KBM-7 (cell line): ENCODE data around the gene LMNTD2.
"Not testable (repeated sequence)": the region's sequence is repeated elsewhere in the genome, so short reads cannot be mapped to it uniquely, and the experiment has no call there.

Experiments used
- DNase-seq: peaks from one replicate; pipeline ENCODE4 v3.0.0-alpha.2; 2015
- in situ Hi-C: fragments of 300-500 bp; cut with MboI; formaldehyde crosslinking; loops from 2 replicates; pipeline ENCODE4 v1.14.3; 2020; ENCODE audit warnings: low sequenced_read_pairs, low pct_unique_long_range_greater_than_20kb, mixed read lengths

LMNTD2 gene

DNA sequence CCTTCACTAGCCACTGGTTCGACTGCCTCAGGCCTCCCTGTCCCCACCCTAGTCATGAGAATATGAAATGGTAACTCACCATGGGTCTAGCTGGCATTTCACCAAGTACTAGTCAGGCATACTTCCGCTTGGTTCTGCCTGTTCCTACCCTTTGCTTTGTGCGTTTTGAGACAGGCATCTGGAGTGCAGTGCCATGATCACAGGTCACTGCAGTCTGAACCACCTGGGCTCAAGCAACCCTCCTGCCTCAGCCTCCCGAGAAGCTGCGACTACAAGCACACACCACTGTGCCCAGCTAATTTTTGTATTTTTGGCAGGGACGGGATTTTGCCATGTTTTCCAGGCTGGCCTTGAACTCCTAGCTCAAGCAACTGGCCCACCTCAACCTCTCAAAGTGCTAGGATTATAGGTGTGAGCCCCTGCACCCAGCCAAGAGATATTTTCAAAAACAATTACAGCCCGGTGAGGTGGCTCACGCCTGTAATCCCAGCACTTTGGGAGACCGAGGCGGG, 39.3 kb downstream of the LMNTD2 start:
- in situ Hi-C loops, result no loop called here
- no peak for DNase-seq

DNA sequence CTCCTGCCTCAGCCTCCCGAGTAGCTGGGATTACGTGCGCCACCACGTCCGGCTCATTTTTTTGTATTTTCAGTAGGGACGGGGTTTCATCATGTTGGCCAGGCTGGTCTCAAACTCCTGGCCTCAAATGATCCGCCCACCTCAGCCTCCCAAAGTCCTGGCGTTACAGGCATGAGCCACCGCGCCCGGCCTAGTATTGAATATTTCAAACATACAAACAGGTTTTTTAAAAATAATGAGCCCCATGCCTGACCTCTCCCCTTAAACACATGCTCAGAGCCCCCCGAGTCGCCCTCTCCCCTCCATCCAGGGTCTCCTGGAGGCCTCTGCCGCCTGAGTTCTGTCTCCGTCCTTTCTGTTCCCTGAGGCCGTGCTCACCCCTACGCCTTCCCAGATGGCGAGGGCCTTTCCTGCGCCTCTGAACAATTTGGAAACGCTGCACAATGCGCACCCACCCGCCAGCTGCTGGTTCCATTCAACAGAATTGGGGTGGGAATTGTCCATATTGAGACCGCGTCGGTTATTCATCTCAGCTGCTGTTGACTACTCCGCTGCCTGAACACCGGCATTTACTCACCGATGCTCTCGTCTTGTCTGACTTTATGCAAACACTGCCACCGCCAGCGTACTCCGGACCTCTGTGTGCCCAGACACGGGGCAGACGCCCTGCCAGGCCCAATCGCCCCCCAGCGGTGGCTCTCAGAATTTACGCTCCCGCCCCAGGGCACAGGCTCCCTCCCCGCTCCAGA, 39.9 kb downstream of the LMNTD2 start:
- peak; percentile 34 for DNase-seq
- in situ Hi-C loops, result no loop called here

DNA sequence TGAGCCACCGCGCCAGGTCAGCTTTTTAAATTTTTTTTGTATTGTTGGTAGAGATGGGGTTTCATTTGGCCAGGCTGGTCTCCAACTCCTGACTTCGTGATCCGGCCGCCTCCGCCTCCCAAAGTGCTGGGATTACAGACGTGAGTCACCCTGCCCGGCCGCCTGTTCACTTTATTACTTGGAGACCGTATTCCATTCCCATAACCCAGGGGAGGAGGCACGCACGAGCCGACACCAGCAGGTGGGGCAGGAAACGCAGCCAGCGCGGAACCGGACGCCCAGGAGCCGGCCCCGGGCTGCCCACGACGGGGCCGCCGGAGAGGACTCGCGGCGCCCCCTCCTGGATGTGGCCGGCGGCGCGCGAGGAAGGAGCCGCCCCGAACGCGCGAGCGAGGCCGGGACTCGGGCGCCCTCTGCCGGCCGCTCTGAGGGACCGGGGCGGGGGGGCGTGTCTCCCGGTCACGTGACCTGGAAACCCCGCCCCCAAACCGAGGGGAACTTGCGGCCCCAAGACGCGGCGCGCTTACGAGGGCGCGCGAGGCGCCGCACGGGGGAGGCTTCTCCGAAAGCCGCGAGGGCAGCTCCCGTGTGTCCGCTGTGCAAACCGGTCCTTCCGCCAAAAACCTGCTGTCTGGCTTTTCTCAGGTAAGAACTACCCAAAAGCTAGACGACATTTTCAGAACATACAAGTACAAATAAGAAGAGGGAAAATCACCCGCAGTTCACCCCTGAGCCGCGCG, 41.9 kb downstream of the LMNTD2 start:
- peak; percentile 97 for DNase-seq
- in situ Hi-C loops, result no loop called here

DNA sequence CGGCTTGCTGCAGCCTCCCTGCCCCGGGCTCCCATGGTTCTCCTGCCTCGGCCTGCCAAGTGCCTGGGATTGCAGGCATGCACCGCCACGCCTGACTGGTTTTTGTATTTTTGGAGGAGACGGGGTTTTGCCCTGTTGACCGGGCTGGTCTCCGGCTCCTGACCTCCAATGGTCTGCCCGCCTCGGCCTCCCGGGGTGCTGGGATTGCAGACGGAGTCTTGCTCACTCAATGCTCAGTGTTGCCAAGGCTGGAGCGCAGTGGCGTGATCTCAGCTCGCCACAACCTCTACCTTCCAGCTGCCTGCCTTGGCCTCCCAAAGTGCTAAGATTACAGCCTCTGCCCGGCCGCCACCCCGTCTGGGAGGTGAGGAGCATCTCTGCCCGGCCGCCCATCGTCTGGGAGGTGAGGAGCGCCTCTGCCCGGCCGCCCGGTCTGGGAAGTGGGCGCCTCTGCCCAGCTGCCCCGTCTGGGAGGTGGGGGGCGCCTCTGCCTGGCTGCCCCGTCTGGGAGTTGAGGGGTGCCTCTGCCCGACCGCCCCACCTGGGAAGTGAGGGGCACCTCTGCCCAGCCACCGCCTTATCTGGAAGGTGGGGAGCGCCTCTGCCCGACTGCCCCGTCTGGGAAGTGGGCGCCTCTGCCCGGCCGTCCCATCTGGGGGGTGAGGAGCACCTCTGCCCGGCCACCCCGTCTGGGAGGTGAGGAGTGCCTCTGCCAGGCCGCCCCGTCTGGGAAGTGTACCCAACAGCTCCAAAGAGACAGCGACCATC, 43.4 kb downstream of the LMNTD2 start:
- DNase-seq, in situ Hi-C loops: not testable (repeated sequence)

DNA sequence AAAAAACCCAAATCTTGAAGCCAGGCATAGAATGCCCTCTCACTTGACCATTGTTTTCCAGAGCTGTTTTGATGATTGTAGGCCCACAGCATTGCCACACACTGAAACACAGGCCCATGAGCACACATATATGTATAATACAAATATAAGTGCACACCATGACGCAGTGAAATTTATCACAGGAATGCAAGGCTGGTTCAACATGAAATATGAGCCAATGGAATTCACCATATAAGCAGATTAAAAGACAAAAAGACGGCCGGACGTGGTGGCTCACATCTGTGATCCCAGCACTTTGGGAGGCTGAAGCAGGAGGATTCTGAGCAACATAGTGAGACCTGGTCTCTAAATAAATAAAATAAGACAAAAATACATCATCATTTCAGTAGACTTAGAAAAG, 44.1 kb downstream of the LMNTD2 start:
- in situ Hi-C loops, result no loop called here
- DNase-seq, result no peak

DNA sequence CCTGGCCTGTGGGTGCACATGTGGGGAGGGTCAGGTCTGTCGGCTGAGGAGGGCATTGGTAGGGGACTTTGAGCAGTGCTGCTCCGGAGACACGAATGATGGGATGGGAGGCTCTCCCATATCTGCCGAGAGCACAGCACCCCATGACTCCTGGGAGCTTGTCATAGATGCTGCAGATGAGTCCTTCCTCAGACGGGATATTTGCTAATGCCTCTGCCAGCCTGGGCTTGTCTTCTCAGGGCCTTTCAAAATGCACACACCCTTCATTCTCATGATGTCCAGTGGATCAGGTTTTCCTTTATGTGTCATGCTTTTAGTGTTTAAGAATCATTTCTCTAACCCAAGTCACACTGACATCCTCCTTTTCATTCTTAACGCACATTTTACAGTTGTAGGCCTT, 45.4 kb downstream of the LMNTD2 start:
- in situ Hi-C loops, result no loop called here
- DNase-seq, result no peak

DNA sequence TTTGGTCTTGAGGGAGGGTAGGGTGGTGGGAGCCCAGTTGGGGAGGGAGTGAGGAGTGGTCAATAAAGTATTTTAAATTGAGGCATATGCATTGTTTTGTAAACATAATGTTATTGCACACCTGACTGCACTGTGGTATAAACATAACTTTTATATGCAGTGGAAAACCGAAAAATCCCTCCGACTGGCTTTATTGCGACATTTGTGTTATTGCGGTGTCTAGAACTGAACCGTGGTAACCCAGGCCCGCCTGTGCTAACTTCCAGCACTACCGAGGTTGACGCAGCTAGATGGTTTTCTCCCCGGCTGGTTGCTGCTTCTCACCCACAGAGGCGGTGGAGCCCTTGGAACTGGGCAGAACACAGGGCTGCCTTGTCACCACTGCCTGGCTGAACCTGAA, 45.9 kb downstream of the LMNTD2 start:
- DNase-seq, result no peak
- in situ Hi-C loops, result no loop called here

DNA sequence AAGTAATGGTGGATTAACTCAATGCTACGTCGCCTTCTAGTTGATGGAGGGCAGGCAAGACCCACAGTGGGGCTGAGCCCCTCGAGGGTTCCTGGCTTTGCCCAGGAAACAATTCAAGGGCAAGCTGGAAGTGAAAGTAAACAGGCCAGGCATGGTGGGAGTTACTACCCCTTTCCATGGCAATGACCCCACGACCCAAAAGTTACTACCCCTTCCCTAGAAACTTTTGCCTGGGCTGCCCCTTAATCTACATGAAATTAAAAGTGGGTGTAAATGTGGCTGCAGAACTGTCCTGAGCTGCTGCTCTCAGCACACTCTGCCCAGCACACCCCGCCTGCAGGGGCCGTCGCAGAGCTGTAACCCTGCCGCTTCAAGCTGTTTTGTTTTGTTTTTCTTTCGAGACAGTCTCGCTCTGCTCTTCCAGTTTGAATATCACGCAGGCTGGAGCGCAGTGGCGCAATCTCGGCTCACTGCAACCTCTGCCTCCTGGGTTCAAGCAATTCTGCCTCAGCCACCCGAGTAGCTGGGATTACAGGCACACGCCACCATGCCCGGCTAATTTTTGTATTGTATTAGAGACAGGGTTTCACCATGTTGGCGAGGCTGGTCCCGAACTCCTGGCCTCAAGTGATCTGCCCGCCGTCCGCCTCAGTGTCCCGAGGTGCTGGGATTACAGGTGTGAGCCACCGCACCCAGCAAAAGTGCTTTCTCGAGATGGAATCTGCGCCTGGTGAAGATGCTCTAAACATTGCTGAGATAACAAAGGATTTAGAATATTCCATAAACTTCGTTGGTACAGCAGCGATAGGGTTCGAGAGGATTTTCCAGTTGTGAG, 47.6 kb downstream of the LMNTD2 start:
- no peak for DNase-seq
- in situ Hi-C loops, result no loop called here

DNA sequence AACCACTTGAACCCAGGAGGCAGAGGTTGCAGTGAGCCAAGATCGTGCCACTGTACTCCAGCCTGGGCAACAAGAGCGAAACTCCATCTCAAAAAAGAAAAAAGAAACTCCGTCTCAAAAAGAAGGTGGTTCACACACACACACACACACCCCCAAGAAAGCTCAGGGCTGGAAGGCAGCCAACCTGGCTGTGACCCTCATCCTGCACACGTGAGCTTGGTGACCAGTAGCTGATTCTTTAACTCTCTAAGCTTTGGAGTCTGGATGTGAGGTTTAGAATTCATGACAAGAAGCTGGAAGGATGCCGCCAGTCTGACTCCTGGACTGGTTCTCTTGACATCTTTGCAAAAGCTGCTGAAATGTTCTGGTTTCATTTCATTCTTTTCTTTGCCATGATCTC, 51.6 kb downstream of the LMNTD2 start:
- no peak for DNase-seq

DNA sequence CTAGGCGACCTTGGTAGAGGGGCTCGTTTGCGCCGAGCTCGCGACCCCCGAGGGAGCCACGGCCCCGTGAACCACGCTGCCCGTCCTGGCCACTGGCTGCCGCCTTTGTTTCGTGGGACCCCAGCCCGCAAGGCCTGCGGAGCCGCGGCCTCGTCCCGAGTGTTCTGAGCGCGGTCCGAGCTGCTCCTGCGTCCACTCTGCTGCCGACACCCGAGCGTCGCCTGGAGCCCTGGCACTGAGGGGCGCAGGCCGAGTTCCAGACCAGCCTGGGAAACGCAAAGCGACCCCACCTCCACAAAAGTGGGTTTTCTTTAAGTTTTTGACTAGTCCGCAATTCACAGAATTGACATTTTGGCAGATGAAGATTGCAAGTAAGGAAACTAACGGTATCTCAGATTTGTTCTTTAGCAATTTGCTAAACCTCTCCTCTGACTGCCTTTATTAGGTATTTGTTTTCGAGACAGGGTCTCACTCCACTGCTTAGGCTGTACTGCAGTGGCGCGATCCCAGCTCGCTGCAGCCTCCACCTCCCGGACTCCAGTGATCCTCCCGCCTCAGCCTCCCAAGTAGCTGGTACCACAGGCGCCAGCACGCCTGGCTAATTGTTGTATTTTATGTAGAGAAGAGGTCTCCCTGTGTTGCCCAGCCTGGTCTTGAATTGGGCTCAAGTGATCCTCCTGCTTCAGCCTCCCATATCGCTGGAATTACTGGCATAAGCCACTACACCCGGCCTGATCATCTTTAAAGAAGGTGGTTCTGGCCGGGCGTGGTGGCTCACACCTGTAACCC, 52.6 kb downstream of the LMNTD2 start:
- in situ Hi-C loops, result no loop called here
- DNase-seq, result no peak

More for the DNA sequence above, 51.6 kb downstream of the LMNTD2 start:
- in situ Hi-C loops, result no loop called here

DNA sequence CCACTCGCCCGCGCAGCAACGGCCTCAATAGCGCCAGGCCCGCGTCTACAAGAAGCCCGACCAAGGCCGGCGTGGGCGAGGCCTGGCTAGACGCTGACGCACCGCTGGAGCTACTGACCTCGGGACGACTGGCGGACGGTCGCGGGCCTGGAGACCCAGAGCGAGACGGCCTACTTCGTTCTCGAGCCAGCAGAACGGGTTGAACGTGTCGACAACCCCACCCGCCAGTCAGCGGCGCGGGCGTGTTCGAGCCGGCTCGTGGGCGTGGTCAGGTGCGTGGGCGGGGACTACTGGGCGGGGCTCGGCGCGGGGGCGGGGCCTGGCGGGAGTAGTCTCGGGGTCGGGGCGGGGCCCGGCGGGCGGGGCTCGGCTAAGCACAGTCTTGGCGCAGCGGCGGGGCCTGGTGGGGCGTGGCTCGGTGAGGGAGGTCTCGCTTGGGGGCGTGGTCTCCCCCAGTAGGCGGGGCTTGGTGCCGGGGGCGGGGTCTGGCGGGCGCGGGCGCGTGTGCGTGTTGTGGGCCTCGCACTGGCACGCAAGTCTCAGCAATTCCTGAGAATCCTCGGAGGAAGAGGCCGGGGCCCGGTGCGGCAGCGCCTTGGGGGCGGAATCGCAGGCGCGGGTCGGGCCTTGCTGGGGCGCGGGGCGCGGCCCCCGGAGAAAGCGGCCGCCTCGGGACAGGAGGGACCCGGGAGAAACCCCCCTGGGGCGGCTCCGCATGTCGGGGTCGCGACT, 53.4 kb downstream of the LMNTD2 start, which contains the start of gene RNH1:
TSS of gene RNH1 (minus strand) at position 248 of the 732 bp plus-strand sequence. CDS start 5,080 bp downstream, outside the sequence.
- peak; percentile 75 for DNase-seq
- in situ Hi-C loops, result no loop called here

DNA sequence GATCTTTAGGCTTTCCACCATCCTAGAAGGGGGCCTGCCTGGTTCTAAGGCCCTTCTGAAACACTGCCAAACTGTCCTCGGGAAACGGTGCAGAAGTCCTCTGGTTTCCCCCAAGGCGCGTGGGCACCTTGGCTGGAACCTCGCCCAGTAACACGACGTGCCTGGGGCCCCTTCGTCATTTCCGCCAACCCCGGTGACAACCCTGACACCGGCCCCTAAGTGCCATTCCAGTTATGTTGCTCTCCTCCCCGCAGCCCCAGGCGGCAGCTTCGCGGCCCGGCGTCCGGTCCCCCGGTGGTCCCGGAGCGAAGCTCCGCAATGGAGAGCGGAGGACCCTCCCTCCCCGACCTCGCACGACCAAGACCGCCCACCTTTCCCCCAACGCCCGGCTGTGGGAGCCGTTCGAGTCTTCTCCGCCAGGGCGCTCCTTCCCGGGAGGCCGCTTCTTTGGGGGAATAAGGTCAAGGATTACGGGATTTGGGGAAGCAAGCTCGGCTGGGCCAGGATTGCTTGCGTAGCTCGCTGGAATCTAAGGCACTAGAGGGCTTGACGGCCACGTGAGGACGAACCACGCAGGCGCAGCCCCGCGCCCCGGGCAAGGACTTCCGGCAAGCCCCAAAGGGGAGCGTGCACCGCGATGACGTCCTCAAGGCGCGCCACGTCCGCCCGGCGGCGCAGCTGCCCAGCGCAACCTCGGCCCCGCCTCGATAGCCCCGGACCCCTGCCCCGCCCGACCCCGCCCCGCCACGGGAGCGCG, 54.1 kb downstream of the LMNTD2 start:
- in situ Hi-C loops, result no loop called here
- DNase-seq, result peak; percentile 93

DNA sequence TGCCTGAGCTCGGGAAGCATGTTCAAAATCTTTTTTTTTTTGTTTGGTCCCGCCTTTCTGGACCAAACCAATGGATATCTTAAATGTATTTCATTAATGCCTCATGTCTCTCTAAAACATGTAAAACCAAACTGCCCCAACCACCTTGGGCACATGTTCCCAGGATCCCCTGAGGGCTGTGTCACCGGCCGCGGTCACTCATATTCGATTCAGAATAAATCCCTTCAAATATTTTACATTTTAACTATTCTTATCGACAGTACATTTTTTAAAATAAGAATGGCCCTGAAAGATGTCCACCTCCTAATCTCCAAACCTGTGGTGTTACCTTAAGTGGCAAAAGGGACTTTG, 55.6 kb downstream of the LMNTD2 start:
- in situ Hi-C loops, result no loop called here
- no peak for DNase-seq
